Peyer's patch (tissue), 4 donors: ENCODE results near the gene ACTN4.

Experiments
- CTCF ChIP-seq, 6 experiments: fragments of 450-650 bp in 4 of 6; fragments of 200-600 bp in 2 of 6; sonication (generic) in 1 of 6; IDR thresholded peaks; one replicate each; pipeline ENCODE4 v1.5.1; 2017 to 2019; ENCODE audit warnings: antibody characterized with exemption in 6 of 6, mild to moderate bottlenecking in 3 of 6, moderate library complexity in 1 of 6
- POLR2A ChIP-seq, 2 donors: fragments of 450-650 bp; IDR thresholded peaks; one replicate each; pipeline ENCODE4 v1.5.1; 2017; ENCODE audit warnings: antibody characterized with exemption in 2 of 2, mild to moderate bottlenecking in 2 of 2, moderate library complexity in 2 of 2

DNA sequence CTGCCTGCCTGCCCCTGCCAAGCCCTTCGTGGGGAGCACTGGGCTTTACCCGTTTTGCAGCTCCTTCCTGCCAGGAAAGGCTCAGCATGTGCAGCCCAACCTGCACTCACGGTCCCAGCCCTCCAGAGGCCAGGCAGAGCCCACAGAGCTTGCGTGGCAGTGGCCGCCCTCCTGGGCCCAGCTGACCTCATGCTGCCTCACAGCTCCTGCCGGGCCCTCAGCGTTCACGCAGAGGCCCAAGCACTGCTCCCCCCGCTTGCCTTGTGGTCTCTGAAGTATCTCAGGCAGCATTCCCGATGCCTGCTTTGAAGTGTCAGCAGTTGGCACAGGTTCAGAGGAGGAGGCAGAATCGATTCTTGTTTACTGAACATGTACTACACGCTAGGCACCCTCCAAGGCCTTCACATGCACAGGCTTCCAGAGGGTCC is 64.3 kb downstream of the ACTN4 start:
- no peak for TF ChIP-seq CTCF (IDR thresholded peaks at IDR 0.05)
- no peak for TF ChIP-seq POLR2A (IDR thresholded peaks at IDR 0.05)
